Measurements from ENCODE around the gene ANAPC1.
A peak's percentile ranks its signal among the peaks of the same experiment; 100 is the strongest.
"Not testable (repeated sequence)": the region's sequence is repeated elsewhere in the genome, so short reads cannot be mapped to it uniquely, and the experiment has no call there.

The ANAPC1 gene

DNA sequence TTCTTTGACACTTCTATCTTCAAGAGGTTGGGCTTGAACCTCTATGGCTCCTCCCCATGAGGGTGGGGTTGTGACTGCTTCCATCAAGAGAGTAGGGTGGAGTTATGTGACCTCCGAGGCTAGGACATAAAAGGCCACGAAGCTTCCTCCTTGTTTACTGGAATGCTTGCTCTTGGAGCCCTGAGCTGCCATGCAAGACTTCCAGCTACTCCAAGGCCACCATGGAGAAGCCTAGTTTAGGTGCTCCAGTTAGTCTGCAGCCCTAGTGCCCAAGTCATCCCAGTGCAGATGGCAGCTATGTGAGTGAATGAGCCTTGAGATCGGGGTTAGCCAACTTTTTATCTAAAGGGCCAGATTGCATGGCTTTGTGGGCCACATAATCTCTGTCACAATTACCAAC lies 12.0 kb upstream of the ANAPC1 start:
- Histone ChIP-seq H3K36me3 (ENCODE audit: low read length) (no peaks in the 10 kb centered on the region), H3K79me2 (ENCODE audit: insufficient read depth, low read length) (no peaks in the 10 kb centered on the region), H4K20me1 (ENCODE audit: low read depth, low read length) (no peaks in the 10 kb centered on the region), H3K4me2 (ENCODE audit: low read depth, low read length, poor library complexity, severe bottlenecking) (no peak overlapping the region), H3K9ac (ENCODE audit: low read length) (no peak overlapping the region), H2AFZ (ENCODE audit: low read depth, low read length, severe bottlenecking) (no peak overlapping the region), H3K27ac (ENCODE audit: low read depth, low read length) (no peak overlapping the region), H3F3A (ENCODE audit: insufficient read depth) (no peaks in the 10 kb centered on the region; the same call in 1 of the 2 replicates), H3K27me3 (ENCODE audit: low read length) (no peaks in the 10 kb centered on the region), H3K9me3 (ENCODE audit: insufficient read depth, low read length) (no peaks in the 10 kb centered on the region), H3K4me3 (ENCODE audit: insufficient read depth, low read length, poor library complexity, severe bottlenecking) (no peak overlapping the region), H3K9me2 (replicated peaks; ENCODE audit: insufficient read depth, low read length) (no peaks in the 10 kb centered on the region)
- TF ChIP-seq, protein P1, sequence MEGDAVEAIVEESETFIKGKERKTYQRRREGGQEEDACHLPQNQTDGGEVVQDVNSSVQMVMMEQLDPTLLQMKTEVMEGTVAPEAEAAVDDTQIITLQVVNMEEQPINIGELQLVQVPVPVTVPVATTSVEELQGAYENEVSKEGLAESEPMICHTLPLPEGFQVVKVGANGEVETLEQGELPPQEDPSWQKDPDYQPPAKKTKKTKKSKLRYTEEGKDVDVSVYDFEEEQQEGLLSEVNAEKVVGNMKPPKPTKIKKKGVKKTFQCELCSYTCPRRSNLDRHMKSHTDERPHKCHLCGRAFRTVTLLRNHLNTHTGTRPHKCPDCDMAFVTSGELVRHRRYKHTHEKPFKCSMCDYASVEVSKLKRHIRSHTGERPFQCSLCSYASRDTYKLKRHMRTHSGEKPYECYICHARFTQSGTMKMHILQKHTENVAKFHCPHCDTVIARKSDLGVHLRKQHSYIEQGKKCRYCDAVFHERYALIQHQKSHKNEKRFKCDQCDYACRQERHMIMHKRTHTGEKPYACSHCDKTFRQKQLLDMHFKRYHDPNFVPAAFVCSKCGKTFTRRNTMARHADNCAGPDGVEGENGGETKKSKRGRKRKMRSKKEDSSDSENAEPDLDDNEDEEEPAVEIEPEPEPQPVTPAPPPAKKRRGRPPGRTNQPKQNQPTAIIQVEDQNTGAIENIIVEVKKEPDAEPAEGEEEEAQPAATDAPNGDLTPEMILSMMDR (IDR thresholded peaks at IDR 0.05; ENCODE audit: insufficient read depth, low read length, poor library complexity, severe bottlenecking): no peak
- no peak for TF ChIP-seq EZH2phosphoT487 (conservative IDR thresholded peaks at IDR 0.05; ENCODE audit: low read length)

DNA sequence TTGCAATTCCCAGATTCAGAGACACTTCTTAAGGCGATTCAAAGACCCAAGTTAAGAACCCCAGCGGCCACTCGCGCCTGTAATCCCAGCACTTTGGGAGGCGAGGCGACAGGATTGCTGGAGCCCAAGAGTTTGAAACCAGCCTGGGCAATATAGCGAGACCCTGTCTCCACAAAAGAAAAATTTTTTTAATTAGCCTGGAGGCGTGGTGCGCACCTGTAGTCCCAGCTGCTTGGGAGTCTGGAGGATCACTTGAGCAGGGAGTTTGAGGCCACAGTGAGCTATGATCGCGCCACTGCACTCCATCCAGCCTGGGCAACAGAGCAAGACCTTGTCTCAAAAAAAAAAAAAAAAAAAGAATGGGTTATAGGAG lies 585 bp upstream of the ANAPC1 start:
- Histone ChIP-seq H3K27ac (ENCODE audit: low read depth, low read length) (peak overlapping the region; percentile 89), H2AFZ (ENCODE audit: low read depth, low read length, severe bottlenecking) (peak overlapping the region; percentile 75), H3K9me3 (ENCODE audit: insufficient read depth, low read length) (no peaks in the 10 kb centered on the region), H4K20me1 (ENCODE audit: low read depth, low read length) (no peaks in the 10 kb centered on the region), H3F3A (ENCODE audit: insufficient read depth) (peaks cover 24% of the 10 kb centered on the region), H3K79me2 (ENCODE audit: insufficient read depth, low read length) (peaks cover 24% of the 10 kb centered on the region), H3K4me3 (ENCODE audit: insufficient read depth, low read length, poor library complexity, severe bottlenecking) (peak overlapping the region; percentile 90), H3K36me3 (ENCODE audit: low read length) (no peaks in the 10 kb centered on the region), H3K9ac (ENCODE audit: low read length) (peak overlapping the region; percentile 94), H3K9me2 (replicated peaks; ENCODE audit: insufficient read depth, low read length) (no peaks in the 10 kb centered on the region), H3K4me2 (ENCODE audit: low read depth, low read length, poor library complexity, severe bottlenecking) (peak overlapping the region; percentile 98), H3K27me3 (ENCODE audit: low read length) (no peaks in the 10 kb centered on the region)
- TF ChIP-seq, protein P1 (IDR thresholded peaks at IDR 0.05; ENCODE audit: insufficient read depth, low read length, poor library complexity, severe bottlenecking): no peak
- no peak for TF ChIP-seq EZH2phosphoT487 (conservative IDR thresholded peaks at IDR 0.05; ENCODE audit: low read length)

DNA sequence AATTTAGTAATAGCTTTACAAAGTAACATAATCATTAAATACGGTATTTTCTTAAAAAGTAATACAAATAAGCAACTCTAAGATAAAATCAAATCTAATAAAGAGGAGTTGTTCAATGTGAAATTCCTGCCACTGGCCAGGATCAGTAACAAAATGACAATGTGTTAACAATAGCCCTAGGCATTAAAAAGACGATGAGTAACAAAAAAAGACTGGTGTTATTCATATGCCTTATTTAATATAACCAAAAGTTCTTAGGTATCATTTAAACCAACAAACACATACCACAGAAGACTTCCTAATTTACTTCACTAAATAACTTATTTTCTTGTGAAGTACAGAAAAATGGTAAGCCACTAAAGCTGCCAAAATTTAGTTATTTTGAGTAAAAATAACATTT lies 11.2 kb downstream of the ANAPC1 start:
- H3K9me2 ChIP-seq (replicated peaks; ENCODE audit: insufficient read depth, low read length); H3K4me3 ChIP-seq (ENCODE audit: insufficient read depth, low read length, poor library complexity, severe bottlenecking); H2AFZ ChIP-seq (ENCODE audit: low read depth, low read length, severe bottlenecking); H3K9ac ChIP-seq (ENCODE audit: low read length); H3K4me2 ChIP-seq (ENCODE audit: low read depth, low read length, poor library complexity, severe bottlenecking); H3F3A ChIP-seq (ENCODE audit: insufficient read depth); H3K9me3 ChIP-seq (ENCODE audit: insufficient read depth, low read length); H4K20me1 ChIP-seq (ENCODE audit: low read depth, low read length); H3K27me3 ChIP-seq (ENCODE audit: low read length); H3K27ac ChIP-seq (ENCODE audit: low read depth, low read length); H3K79me2 ChIP-seq (ENCODE audit: insufficient read depth, low read length): not testable (repeated sequence)
- H3K36me3 ChIP-seq (ENCODE audit: low read length): peaks cover 10% of the 10 kb centered on the region; the same call in 1 of the 2 replicates

DNA sequence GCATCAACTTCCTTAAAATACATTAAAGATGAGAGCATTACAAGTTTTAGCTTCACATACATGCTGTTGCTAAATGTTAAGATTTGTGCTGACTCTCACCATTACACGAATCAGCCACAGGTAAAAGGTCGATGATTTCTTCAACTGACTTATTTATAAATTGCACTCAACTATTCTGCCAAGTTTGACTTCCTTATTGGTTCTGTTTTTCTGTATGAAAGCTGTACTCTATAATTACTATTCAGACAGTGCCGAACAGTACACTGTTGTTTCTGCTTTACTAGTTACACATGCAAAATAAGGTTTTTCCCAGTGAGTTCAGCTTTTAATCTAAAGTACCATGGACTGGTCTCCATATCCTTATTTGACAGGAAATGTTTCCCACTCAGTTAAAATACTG lies 18.9 kb downstream of the ANAPC1 start:
- H3K9me2 ChIP-seq (replicated peaks; ENCODE audit: insufficient read depth, low read length); H3K4me3 ChIP-seq (ENCODE audit: insufficient read depth, low read length, poor library complexity, severe bottlenecking); H3K9ac ChIP-seq (ENCODE audit: low read length); H3K79me2 ChIP-seq (ENCODE audit: insufficient read depth, low read length); H3K36me3 ChIP-seq (ENCODE audit: low read length); H3K9me3 ChIP-seq (ENCODE audit: insufficient read depth, low read length); H3K27me3 ChIP-seq (ENCODE audit: low read length); H3K4me2 ChIP-seq (ENCODE audit: low read depth, low read length, poor library complexity, severe bottlenecking); H2AFZ ChIP-seq (ENCODE audit: low read depth, low read length, severe bottlenecking); H3K27ac ChIP-seq (ENCODE audit: low read depth, low read length); H3F3A ChIP-seq (ENCODE audit: insufficient read depth); H4K20me1 ChIP-seq (ENCODE audit: low read depth, low read length): not testable (repeated sequence)

DNA sequence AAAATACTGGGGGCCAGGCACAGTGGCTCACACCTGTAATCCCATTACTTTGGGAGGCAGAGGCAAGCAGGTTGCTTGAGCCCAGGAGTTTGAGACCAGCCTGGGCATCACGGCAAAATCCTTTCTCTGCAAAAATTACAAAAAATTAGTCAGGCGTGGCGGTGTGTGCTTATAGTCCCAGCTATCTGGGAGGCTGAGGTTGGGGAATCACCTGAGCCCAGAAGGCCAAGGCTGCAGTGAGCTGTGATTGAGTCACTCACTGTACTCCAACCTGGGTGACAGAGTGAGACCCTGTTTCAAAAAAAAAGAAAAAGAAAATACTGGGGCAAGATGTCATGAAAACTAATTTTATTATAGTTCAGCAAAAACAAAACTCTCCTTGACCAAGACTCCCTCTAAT lies 24.0 kb downstream of the ANAPC1 start:
- H3K27ac ChIP-seq (ENCODE audit: low read depth, low read length); H3K36me3 ChIP-seq (ENCODE audit: low read length); H3K9ac ChIP-seq (ENCODE audit: low read length); H2AFZ ChIP-seq (ENCODE audit: low read depth, low read length, severe bottlenecking); H3F3A ChIP-seq (ENCODE audit: insufficient read depth); H4K20me1 ChIP-seq (ENCODE audit: low read depth, low read length); H3K27me3 ChIP-seq (ENCODE audit: low read length); H3K79me2 ChIP-seq (ENCODE audit: insufficient read depth, low read length); H3K4me3 ChIP-seq (ENCODE audit: insufficient read depth, low read length, poor library complexity, severe bottlenecking); H3K4me2 ChIP-seq (ENCODE audit: low read depth, low read length, poor library complexity, severe bottlenecking); H3K9me3 ChIP-seq (ENCODE audit: insufficient read depth, low read length); H3K9me2 ChIP-seq (replicated peaks; ENCODE audit: insufficient read depth, low read length): not testable (repeated sequence)

DNA sequence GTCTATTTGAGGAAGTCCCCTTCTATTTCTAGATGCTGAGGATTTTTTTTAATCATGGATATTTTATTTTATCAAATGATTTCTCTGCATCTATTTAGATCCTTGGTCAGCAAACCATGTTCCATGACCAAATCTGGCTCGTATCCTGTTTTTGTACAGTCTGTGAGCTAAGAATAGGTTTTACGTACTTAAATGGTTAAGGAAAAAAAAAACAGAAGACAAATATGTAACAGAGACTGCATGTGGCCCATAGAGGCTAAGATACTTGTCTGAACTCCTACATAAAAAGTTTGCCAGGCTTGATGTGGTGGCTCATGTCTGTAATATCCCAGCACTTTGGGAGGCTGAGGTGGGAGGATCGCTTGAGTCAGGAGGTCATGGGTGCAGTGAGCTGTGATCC lies 31.4 kb downstream of the ANAPC1 start:
- not testable (repeated sequence) for H3K4me3 ChIP-seq (ENCODE audit: insufficient read depth, low read length, poor library complexity, severe bottlenecking); H4K20me1 ChIP-seq (ENCODE audit: low read depth, low read length); H3K36me3 ChIP-seq (ENCODE audit: low read length); H3K9ac ChIP-seq (ENCODE audit: low read length); H3K9me3 ChIP-seq (ENCODE audit: insufficient read depth, low read length); H3K27me3 ChIP-seq (ENCODE audit: low read length); H3K9me2 ChIP-seq (replicated peaks; ENCODE audit: insufficient read depth, low read length); H3K79me2 ChIP-seq (ENCODE audit: insufficient read depth, low read length); H3F3A ChIP-seq (ENCODE audit: insufficient read depth); H2AFZ ChIP-seq (ENCODE audit: low read depth, low read length, severe bottlenecking); H3K4me2 ChIP-seq (ENCODE audit: low read depth, low read length, poor library complexity, severe bottlenecking); H3K27ac ChIP-seq (ENCODE audit: low read depth, low read length)

DNA sequence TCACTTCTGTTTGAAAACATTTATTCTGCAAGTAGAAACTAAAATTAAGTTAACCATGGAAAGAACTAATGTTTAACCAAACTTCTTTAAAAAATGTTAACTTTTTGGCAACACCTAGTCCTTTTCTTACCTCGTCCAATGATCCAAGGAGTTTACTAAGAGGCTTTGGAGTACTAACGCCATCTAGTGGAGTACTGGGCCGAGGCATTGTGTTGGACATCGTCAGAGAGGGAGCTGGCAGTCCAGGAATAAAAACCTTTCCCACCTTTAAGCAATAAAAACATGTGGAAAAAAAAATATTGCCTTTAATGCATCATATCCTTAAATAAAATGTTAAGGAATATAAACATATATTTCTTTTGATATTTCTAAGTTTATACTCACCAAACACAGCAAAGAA lies 33.3 kb downstream of the ANAPC1 start:
- not testable (repeated sequence) for H3K9me3 ChIP-seq (ENCODE audit: insufficient read depth, low read length); H4K20me1 ChIP-seq (ENCODE audit: low read depth, low read length); H3K79me2 ChIP-seq (ENCODE audit: insufficient read depth, low read length)

More for the DNA sequence above, 33.3 kb downstream of the ANAPC1 start:
- H3K4me3 ChIP-seq (ENCODE audit: insufficient read depth, low read length, poor library complexity, severe bottlenecking); H2AFZ ChIP-seq (ENCODE audit: low read depth, low read length, severe bottlenecking); H3K9ac ChIP-seq (ENCODE audit: low read length); H3K27me3 ChIP-seq (ENCODE audit: low read length); H3K4me2 ChIP-seq (ENCODE audit: low read depth, low read length, poor library complexity, severe bottlenecking); H3F3A ChIP-seq (ENCODE audit: insufficient read depth); H3K36me3 ChIP-seq (ENCODE audit: low read length); H3K9me2 ChIP-seq (replicated peaks; ENCODE audit: insufficient read depth, low read length); H3K27ac ChIP-seq (ENCODE audit: low read depth, low read length): not testable (repeated sequence)
